LNCAP (cell line): Measurements from ENCODE around the gene HNF4A.

Experiments
- CTCF ChIP-seq: fragments of 450-650 bp; IDR thresholded peaks from 2 replicates; pipeline ENCODE4 v1.5.1; 2017; ENCODE audit warnings: mild to moderate bottlenecking

Gene HNF4A

GRCh38 chr20:44395461-44396340 lies 40.2 kb downstream of the HNF4A start:
- no peak for TF ChIP-seq CTCF

- TF ChIP-seq CTCF = no peak
Measured at GRCh38 chr20:44396369-44397130, 41.1 kb downstream of the HNF4A start.

GRCh38 chr20:44398335-44398734 lies 42.8 kb downstream of the HNF4A start:
- no peak for TF ChIP-seq CTCF

GRCh38 chr20:44399446-44399845 lies 43.9 kb downstream of the HNF4A start:
- TF ChIP-seq CTCF = no peak

- TF ChIP-seq CTCF = no peak
Measured at GRCh38 chr20:44400671-44400969, 45.1 kb downstream of the HNF4A start.

- TF ChIP-seq CTCF = no peak
Measured at GRCh38 chr20:44400970-44401769, 45.7 kb downstream of the HNF4A start.

- TF ChIP-seq CTCF = no peak
Measured at GRCh38 chr20:44401770-44402390, 46.4 kb downstream of the HNF4A start.
